IMR-90 (cell line): ENCODE data around the gene SLCO3A1. TPM values are rescaled to one million over a fixed set of nuclear protein-coding genes. Genes with fewer than 3 reads are reported as not detected.

ENCODE experiments used
- ATAC-seq: fragments of 200-7000 bp; cut with Tn5 transposase; 2 replicates; pipeline ENCODE4 v1.9.1; 2020; ENCODE audit warnings: low read depth, mild to moderate bottlenecking, moderate library complexity
- BruUV-seq: library from RNA; stranded (reverse); fragments of 400-500 nt; replicated peaks from 2 replicates; lab custom pipeline; 2021; lab: Mats Ljungman, UMichigan
- CTCF ChIA-PET: fragments of 300-600 bp; formaldehyde crosslinking; extraction: SDS; loops from one replicate; lab custom pipeline; 2021; ENCODE audit warnings: antibody characterized with exemption; lab: Yijun Ruan, JAX
- POLR2A ChIA-PET: fragments of 300-600 bp; sonication (Branson Sonifier 250); formaldehyde crosslinking; loops from one replicate; lab custom pipeline; 2022; ENCODE audit warnings: antibody characterized with exemption; ENCODE audit not compliant: unreplicated experiment; lab: Charles Lee
- DNase-seq: peaks from one replicate; pipeline ENCODE4 v3.0.0; 2013
- H2AFZ ChIP-seq: replicated peaks from 2 replicates; pipeline ENCODE3; 2013; ENCODE audit warnings: low read length, mild to moderate bottlenecking; ENCODE audit not compliant: poor library complexity
- H2AK5ac ChIP-seq: 2 replicates; pipeline ENCODE4 v1.6.1; 2013; ENCODE audit warnings: low read depth, low read length, inconsistent platforms
- H2AK9ac ChIP-seq: replicated peaks from 2 replicates; pipeline ENCODE3; 2013; ENCODE audit warnings: mild to moderate bottlenecking, low read depth, low read length, moderate library complexity; ENCODE audit not compliant: poor library complexity
- H2BK120ac ChIP-seq: 2 replicates; pipeline ENCODE4 v1.6.1; 2013; ENCODE audit warnings: low read depth, low read length, inconsistent platforms
- H2BK15ac ChIP-seq: 3 replicates; pipeline ENCODE4 v1.6.1; 2013; ENCODE audit warnings: low read depth, low read length, inconsistent platforms
- H2BK20ac ChIP-seq: 2 replicates; pipeline ENCODE4 v1.6.1; 2013; ENCODE audit warnings: low read depth, mild to moderate bottlenecking, inconsistent platforms, low read length, moderate library complexity
- H2BK5ac ChIP-seq: 2 replicates; pipeline ENCODE4 v1.6.1; 2013; ENCODE audit warnings: mild to moderate bottlenecking, low read depth, low read length, inconsistent platforms; ENCODE audit not compliant: poor library complexity, severe bottlenecking
- H3K14ac ChIP-seq: replicated peaks from 2 replicates; pipeline ENCODE4 v1.6.1; 2013; ENCODE audit warnings: low read depth, low read length, inconsistent platforms
- H3K18ac ChIP-seq: 2 replicates; pipeline ENCODE4 v1.6.1; 2013; ENCODE audit warnings: low read depth, low read length, control low read depth
- H3K23ac ChIP-seq: 2 replicates; pipeline ENCODE4 v1.6.1; 2013; ENCODE audit warnings: low read depth, low read length, inconsistent platforms
- H3K27ac ChIP-seq: 2 replicates; pipeline ENCODE4 v1.5.1; 2013; ENCODE audit warnings: mild to moderate bottlenecking, control low read depth, low read length; ENCODE audit not compliant: insufficient read depth
- H3K27me3 ChIP-seq: 2 replicates; pipeline ENCODE4 v1.6.1; 2013; ENCODE audit warnings: low read length; ENCODE audit not compliant: control insufficient read depth, insufficient read depth
- H3K36me3 ChIP-seq: 2 replicates; pipeline ENCODE4 v1.6.1; 2013; ENCODE audit warnings: low read length, mixed read lengths; ENCODE audit not compliant: control insufficient read depth, insufficient read depth
- H3K4ac ChIP-seq: 2 replicates; pipeline ENCODE4 v1.6.1; 2013; ENCODE audit warnings: low read depth, low read length, inconsistent platforms
- H3K4me1 ChIP-seq: 2 replicates; pipeline ENCODE4 v1.6.1; 2013; ENCODE audit warnings: low read length, mixed read lengths; ENCODE audit not compliant: control insufficient read depth, insufficient read depth
- H3K4me2 ChIP-seq: 2 replicates; pipeline ENCODE4 v1.6.1; 2013; ENCODE audit warnings: low read depth, mild to moderate bottlenecking, control low read depth, low read length, moderate library complexity
- H3K4me3 ChIP-seq: 2 replicates; pipeline ENCODE4 v1.5.1; 2013; ENCODE audit warnings: low read depth, mild to moderate bottlenecking, control low read depth, low read length, moderate library complexity; ENCODE audit not compliant: insufficient read depth
- H3K56ac ChIP-seq: 2 replicates; pipeline ENCODE4 v1.6.1; 2013; ENCODE audit warnings: low read length, inconsistent platforms; ENCODE audit not compliant: insufficient read depth; ENCODE audit errors: extremely low read depth
- H3K79me1 ChIP-seq, 2 experiments: 2 replicates each; pipeline ENCODE4 v1.6.1; 2013; ENCODE audit warnings: low read length in 2 of 2, inconsistent platforms in 1 of 2, low read depth in 1 of 2
- H3K9ac ChIP-seq: 2 replicates; pipeline ENCODE4 v1.6.1; 2013; ENCODE audit warnings: low read depth, low read length, control low read depth
- H3K9me1 ChIP-seq: 2 replicates; pipeline ENCODE4 v1.6.1; 2013; ENCODE audit warnings: low read length, inconsistent platforms; ENCODE audit not compliant: insufficient read depth
- H3K9me3 ChIP-seq: 2 replicates; pipeline ENCODE4 v1.6.1; 2013; ENCODE audit warnings: low read length; ENCODE audit not compliant: control insufficient read depth, insufficient read depth
- H4K20me1 ChIP-seq: 2 replicates; pipeline ENCODE4 v1.6.1; 2013; ENCODE audit warnings: low read length, inconsistent platforms; ENCODE audit not compliant: insufficient read depth
- H4K5ac ChIP-seq: 2 replicates; pipeline ENCODE4 v1.6.1; 2013; ENCODE audit warnings: mild to moderate bottlenecking, low read depth, low read length, control low read depth
- H4K8ac ChIP-seq, 2 experiments: 2 replicates each; pipeline ENCODE4 v1.6.1; 2013; ENCODE audit warnings: low read depth in 2 of 2, low read length in 2 of 2, control low read depth in 1 of 2, inconsistent platforms in 1 of 2
- H4K91ac ChIP-seq: 2 replicates; pipeline ENCODE4 v1.6.1; 2013; ENCODE audit warnings: low read depth, low read length, inconsistent platforms; ENCODE audit not compliant: insufficient read depth
- RAD21 ChIP-seq: IDR thresholded peaks from 2 replicates; pipeline ENCODE4 v1.6.1; 2012; ENCODE audit warnings: low read length, improper control_type of control experiment
- WGBS, 2 experiments: methylation state at CpG; one replicate each; pipeline versions ENCODE4 v1.1.5 to v1.1.7; 2013; ENCODE audit warnings: missing lambda C conversion rate in 2 of 2; ENCODE audit not compliant: insufficient read length in 1 of 2; ENCODE audit errors: extremely low coverage in 2 of 2; 5-methylcytosine and 5-hydroxymethylcytosine counted together
- dilution Hi-C: fragments of 300-500 bp; cut with HindIII; formaldehyde crosslinking; loops from one replicate; pipeline ENCODE4 v1.14.3; 2018; ENCODE audit warnings: low sequenced_read_pairs; ENCODE audit not compliant: unreplicated experiment
- in situ Hi-C: fragments of 300-500 bp; cut with MboI; formaldehyde crosslinking; loops from 3 replicates; pipeline ENCODE4 v1.14.3; 2019; ENCODE audit warnings: low sequenced_read_pairs, inconsistent platforms, mixed read lengths
- intact Hi-C: fragments of 100-400 bp; cut with micrococcal nuclease; formaldehyde crosslinking; loops from 2 replicates; pipeline ENCODE4 v1.10.0; 2022
- polyA plus RNA-seq, 3 experiments: library from polyadenylated mRNA; depleted of rRNA; stranded (reverse); fragments of >200 nt; gene quantifications; 2 replicates each; pipeline ENCODE4 v1.2.3, GENCODE V29; 2012; ENCODE audit warnings: low replicate concordance in 1 of 3
- total RNA-seq: library from RNA; depleted of rRNA; stranded (reverse); fragments of >200 nt; gene quantifications from 2 replicates; pipeline ENCODE4 v1.2.3, GENCODE V29; 2012

SLCO3A1 gene
- total and polyA plus RNA-seq, 2 of the 4 experiments (the other 2 are of a cell fraction), result 4.7 to 8.1 TPM

DNA sequence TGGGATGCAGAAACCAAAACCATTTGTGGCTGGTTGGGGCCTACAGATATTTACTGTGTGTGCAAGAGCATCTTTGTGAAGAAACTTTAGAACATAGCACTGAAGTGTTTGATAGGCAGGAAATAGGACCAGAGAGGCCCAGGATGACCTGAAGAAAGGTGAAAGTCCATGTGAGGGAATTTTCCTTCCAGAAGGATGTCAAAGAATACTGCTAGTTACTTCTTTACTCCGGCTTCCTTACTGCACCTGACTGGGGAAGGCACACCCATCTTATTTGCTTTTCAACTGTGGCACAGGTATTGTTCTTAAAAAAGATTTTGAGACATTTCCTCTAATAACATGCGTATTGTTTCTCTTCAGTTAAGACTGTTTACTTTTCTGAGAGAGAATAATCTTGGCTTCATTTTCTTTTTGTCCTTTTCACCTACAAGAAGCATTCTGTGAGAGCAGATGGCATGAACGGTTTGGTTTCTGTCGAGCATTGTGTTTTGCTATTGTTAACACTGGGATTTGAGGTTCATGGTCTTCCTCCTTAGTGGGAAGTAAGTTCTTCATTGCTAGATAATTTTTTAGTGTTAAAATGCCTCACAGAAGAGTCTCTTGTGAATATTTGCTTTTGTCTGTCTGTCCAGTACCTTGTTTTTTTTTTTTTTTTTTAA, 71.5 kb downstream of the SLCO3A1 start:
- CTCF ChIA-PET, result no interaction called here

More for the DNA sequence above, 71.5 kb downstream of the SLCO3A1 start:
- H2AK5ac ChIP-seq, result no peak overlapping the region
- no peaks in the 10 kb centered on the region for H4K20me1 ChIP-seq
- H4K8ac ChIP-seq, result no peak overlapping the region
- intact Hi-C loops, result loop anchor here (5.0 kb wide), 2 partner anchors 58 to 73 kb away; partner anchors contain the start of gene SLCO3A1
- H3K56ac ChIP-seq, result no peak overlapping the region
- no peaks in the 10 kb centered on the region; the same call in 1 of the 2 replicates for H3K4me1 ChIP-seq
- H2BK15ac ChIP-seq, result no peak overlapping the region
- no peak overlapping the region for H2AFZ ChIP-seq
- H3K14ac ChIP-seq, result no peak overlapping the region
- POLR2A ChIA-PET, result no interaction called here
- no peaks in the 10 kb centered on the region for H3K27me3 ChIP-seq
- DNase-seq, result no peak
- BruUV-seq, result no TSS peak
- no peak overlapping the region for H3K4me2 ChIP-seq
- H3K9me1 ChIP-seq, result no peaks in the 10 kb centered on the region; the same call in 1 of the 2 replicates
- H2BK5ac ChIP-seq, result no peak overlapping the region
- H3K4me3 ChIP-seq, result no peak overlapping the region
- no peaks in the 10 kb centered on the region for H3K9me3 ChIP-seq
- H3K23ac ChIP-seq, result no peak overlapping the region
- dilution Hi-C loops, result no loop called here
- WGBS, 2 experiments, result no CpG with 5 or more reads among the region's 4 CpGs
- ATAC-seq, result no peak
- no peak overlapping the region for H4K5ac ChIP-seq
- no peak overlapping the region for H3K4ac ChIP-seq
- no peak overlapping the region for H3K18ac ChIP-seq
- TF ChIP-seq RAD21, result no peak
- H2BK20ac ChIP-seq, result no peak overlapping the region
- H3K9ac ChIP-seq, result no peak overlapping the region
- no peak overlapping the region for H2AK9ac ChIP-seq
- H4K91ac ChIP-seq, result no peak overlapping the region
- H3K79me1 ChIP-seq, result no peaks in the 10 kb centered on the region; a peak in 1 of 4 replicates
- in situ Hi-C loops, result no loop called here
- H3K27ac ChIP-seq, result no peak overlapping the region
- no peak overlapping the region for H2BK120ac ChIP-seq
- no peaks in the 10 kb centered on the region for H3K36me3 ChIP-seq
